ENCODE results near the gene CAST. TPM values are rescaled to one million over a fixed set of nuclear protein-coding genes. Genes with fewer than 3 reads are reported as not detected.

CAST gene
- total RNA-seq, 2 donors from 2014 or later = 422 to 589 TPM

- peak in 1 of 2 donors; percentile 9 for ATAC-seq
- intact Hi-C loops (cut with DNase I) = loop anchor here in 1 of 2 donors (5.0 kb wide), 1 partner anchor 410 kb away; no protein-coding TSS in a partner anchor
- DNase-seq = no peak
Measured at GRCh38 chr5:96752341-96753016, 90.3 kb downstream of the CAST start.

- no peak for ATAC-seq
- intact Hi-C loops (cut with DNase I) = loop anchor here in 1 of 2 donors (5.0 kb wide), 1 partner anchor 409 kb away; no protein-coding TSS in a partner anchor
- no peak for DNase-seq
Measured at GRCh38 chr5:96753017-96753397, 90.8 kb downstream of the CAST start.

GRCh38 chr5:96753848-96754247 is 91.7 kb downstream of the CAST start:
- ATAC-seq (no peak), DNase-seq (no peak)
- intact Hi-C loops (cut with DNase I) = loop anchor here in 1 of 2 donors (5.0 kb wide), 1 partner anchor 408 kb away; no protein-coding TSS in a partner anchor

- intact Hi-C loops (cut with DNase I) = no loop called here
- DNase-seq = no peak
- no peak for ATAC-seq
Measured at GRCh38 chr5:96755851-96756250, 93.7 kb downstream of the CAST start.

- intact Hi-C loops (cut with DNase I) = no loop called here
- DNase-seq (no peak), ATAC-seq (peak; percentile 53 to 56)
Measured at GRCh38 chr5:96756985-96757384, 94.8 kb downstream of the CAST start.

GRCh38 chr5:96758621-96759020 is 96.4 kb downstream of the CAST start:
- intact Hi-C loops (cut with DNase I) = no loop called here
- ATAC-seq (no peak), DNase-seq (no peak)

GRCh38 chr5:96761618-96762017 is 99.4 kb downstream of the CAST start:
- intact Hi-C loops (cut with DNase I) = loop anchor here in 1 of 2 donors (10.0 kb wide), 1 partner anchor 243 kb away; no protein-coding TSS in a partner anchor
- DNase-seq (no peak), ATAC-seq (no peak)

GRCh38 chr5:96763026-96763425 is 100.8 kb downstream of the CAST start:
- intact Hi-C loops (cut with DNase I) = loop anchor here in 1 of 2 donors (10.0 kb wide), 1 partner anchor 242 kb away; no protein-coding TSS in a partner anchor
- DNase-seq = no peak
- no peak for ATAC-seq

- ATAC-seq (no peak), DNase-seq (no peak)
- intact Hi-C loops (cut with DNase I) = loop anchor here in 1 of 2 donors (10.0 kb wide), 1 partner anchor 240 kb away; no protein-coding TSS in a partner anchor
Measured at GRCh38 chr5:96765043-96765442, 102.9 kb downstream of the CAST start.

- DNase-seq (no peak), ATAC-seq (no peak)
- intact Hi-C loops (cut with DNase I) = loop anchor here in 1 of 2 donors (10.0 kb wide), 1 partner anchor 236 kb away; no protein-coding TSS in a partner anchor
Measured at GRCh38 chr5:96768708-96769251, 106.6 kb downstream of the CAST start.

GRCh38 chr5:96771395-96771794 is 109.2 kb downstream of the CAST start:
- intact Hi-C loops (cut with DNase I) = no loop called here
- ATAC-seq = no peak
- DNase-seq = no peak

GRCh38 chr5:96772111-96772510 is 109.9 kb downstream of the CAST start:
- DNase-seq (no peak), ATAC-seq (no peak)
- intact Hi-C loops (cut with DNase I) = no loop called here

GRCh38 chr5:96772542-96772941 is 110.4 kb downstream of the CAST start:
- no peak for DNase-seq

GRCh38 chr5:96775050-96775449 is 112.9 kb downstream of the CAST start:
- no peak for ATAC-seq
- intact Hi-C loops (cut with DNase I) = no loop called here
- DNase-seq = no peak

More at GRCh38 chr5:96772542-96772941, 110.4 kb downstream of the CAST start:
- intact Hi-C loops (cut with DNase I) = no loop called here
- ATAC-seq = no peak

- DNase-seq (no peak), ATAC-seq (no peak)
- intact Hi-C loops (cut with DNase I) = no loop called here
Measured at GRCh38 chr5:96775689-96776088, 113.5 kb downstream of the CAST start.

- DNase-seq = no peak
- ATAC-seq = no peak
- intact Hi-C loops (cut with DNase I) = no loop called here
Measured at GRCh38 chr5:96776621-96777020, 114.4 kb downstream of the CAST start.

GRCh38 chr5:96778409-96778808 is 116.2 kb downstream of the CAST start:
- peak; percentile 21 for DNase-seq
- intact Hi-C loops (cut with DNase I) = no loop called here
- ATAC-seq = peak; percentile 21 to 71

- DNase-seq (no peak), ATAC-seq (peak in 1 of 2 donors; percentile 32)
- intact Hi-C loops (cut with DNase I) = no loop called here
Measured at GRCh38 chr5:96780626-96781025, 118.5 kb downstream of the CAST start.

- peak in 1 of 2 donors; percentile 68 for ATAC-seq
- no peak for DNase-seq
- intact Hi-C loops (cut with DNase I) = no loop called here
Measured at GRCh38 chr5:96781031-96781971, 119.1 kb downstream of the CAST start.
